Measurements from ENCODE around the gene NAMPT.
"Not testable (repeated sequence)": the region's sequence is repeated elsewhere in the genome, so short reads cannot be mapped to it uniquely, and the experiment has no call there.

Gene NAMPT

DNA sequence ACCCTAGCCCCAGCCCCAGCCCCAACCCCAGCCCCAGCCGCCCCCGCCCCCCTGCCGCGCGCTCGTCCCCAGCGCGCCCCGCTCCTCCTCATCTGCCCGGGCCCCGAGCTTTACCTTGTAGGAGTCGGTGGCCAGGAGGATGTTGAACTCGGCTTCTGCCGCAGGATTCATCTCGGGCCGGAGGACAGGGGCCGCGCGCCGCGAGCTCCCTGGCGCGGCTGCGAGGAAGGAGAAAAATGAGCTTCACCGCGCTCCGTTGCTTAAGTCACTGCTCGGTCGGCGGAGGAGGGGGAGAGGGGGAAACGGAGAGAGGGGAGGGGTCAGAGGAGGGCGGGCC is at the start of gene NAMPT:
TSS of gene NAMPT (minus strand) at position 270 of the 337 bp plus-strand sequence. CDS start at position 171, 99 bp downstream.
- Mint-ChIP-seq H3K9me3 (peaks cover 7% of the 10 kb centered on the region), H3K4me1 (ENCODE audit: low read depth) (peaks cover 58% of the 10 kb centered on the region), H3K4me3 (peak within 1 kb of the TSS; percentile 97), H3K36me3 (ENCODE audit: low read depth) (peaks cover 49% of the 10 kb centered on the region), H3K27me3 (no peaks in the 10 kb centered on the region), H3K27ac (peak within 1 kb of the TSS; percentile 100)

GRCh38 chr7:106332201-106332600 is 47.4 kb upstream of the NAMPT start:
- Mint-ChIP-seq H3K4me1 (ENCODE audit: low read depth) (peaks cover 26% of the 10 kb centered on the region), H3K27ac (no peak overlapping the region), H3K9me3 (no peaks in the 10 kb centered on the region), H3K27me3 (peaks cover 33% of the 10 kb centered on the region), H3K36me3 (ENCODE audit: low read depth) (peaks cover 4% of the 10 kb centered on the region), H3K4me3 (no peak overlapping the region)

- Mint-ChIP-seq H3K4me1 (ENCODE audit: low read depth) (peaks cover 26% of the 10 kb centered on the region), H3K36me3 (ENCODE audit: low read depth) (no peaks in the 10 kb centered on the region), H3K9me3 (no peaks in the 10 kb centered on the region), H3K4me3 (no peak overlapping the region), H3K27me3 (peaks cover 35% of the 10 kb centered on the region), H3K27ac (no peak overlapping the region)
These were observed 46.8 kb upstream of the NAMPT start for GRCh38 chr7:106331441-106332175.

- peaks cover 26% of the 10 kb centered on the region for H3K4me1 Mint-ChIP-seq (ENCODE audit: low read depth)
- peak overlapping the region; percentile 68 for H3K27ac Mint-ChIP-seq
These were observed 45.4 kb upstream of the NAMPT start for GRCh38 chr7:106329971-106330733.

GRCh38 chr7:106329408-106329807 is 44.6 kb upstream of the NAMPT start:
- Mint-ChIP-seq H3K4me3 (no peak overlapping the region), H3K27ac (peak overlapping the region; percentile 68), H3K36me3 (ENCODE audit: low read depth) (no peaks in the 10 kb centered on the region), H3K27me3 (peaks cover 21% of the 10 kb centered on the region), H3K4me1 (ENCODE audit: low read depth) (peaks cover 26% of the 10 kb centered on the region), H3K9me3 (no peaks in the 10 kb centered on the region)

More at GRCh38 chr7:106329971-106330733, 45.4 kb upstream of the NAMPT start:
- peaks cover 27% of the 10 kb centered on the region for H3K27me3 Mint-ChIP-seq
- H3K9me3 Mint-ChIP-seq = no peaks in the 10 kb centered on the region
- H3K4me3 Mint-ChIP-seq = peak overlapping the region; percentile 56
- no peaks in the 10 kb centered on the region for H3K36me3 Mint-ChIP-seq (ENCODE audit: low read depth)

DNA sequence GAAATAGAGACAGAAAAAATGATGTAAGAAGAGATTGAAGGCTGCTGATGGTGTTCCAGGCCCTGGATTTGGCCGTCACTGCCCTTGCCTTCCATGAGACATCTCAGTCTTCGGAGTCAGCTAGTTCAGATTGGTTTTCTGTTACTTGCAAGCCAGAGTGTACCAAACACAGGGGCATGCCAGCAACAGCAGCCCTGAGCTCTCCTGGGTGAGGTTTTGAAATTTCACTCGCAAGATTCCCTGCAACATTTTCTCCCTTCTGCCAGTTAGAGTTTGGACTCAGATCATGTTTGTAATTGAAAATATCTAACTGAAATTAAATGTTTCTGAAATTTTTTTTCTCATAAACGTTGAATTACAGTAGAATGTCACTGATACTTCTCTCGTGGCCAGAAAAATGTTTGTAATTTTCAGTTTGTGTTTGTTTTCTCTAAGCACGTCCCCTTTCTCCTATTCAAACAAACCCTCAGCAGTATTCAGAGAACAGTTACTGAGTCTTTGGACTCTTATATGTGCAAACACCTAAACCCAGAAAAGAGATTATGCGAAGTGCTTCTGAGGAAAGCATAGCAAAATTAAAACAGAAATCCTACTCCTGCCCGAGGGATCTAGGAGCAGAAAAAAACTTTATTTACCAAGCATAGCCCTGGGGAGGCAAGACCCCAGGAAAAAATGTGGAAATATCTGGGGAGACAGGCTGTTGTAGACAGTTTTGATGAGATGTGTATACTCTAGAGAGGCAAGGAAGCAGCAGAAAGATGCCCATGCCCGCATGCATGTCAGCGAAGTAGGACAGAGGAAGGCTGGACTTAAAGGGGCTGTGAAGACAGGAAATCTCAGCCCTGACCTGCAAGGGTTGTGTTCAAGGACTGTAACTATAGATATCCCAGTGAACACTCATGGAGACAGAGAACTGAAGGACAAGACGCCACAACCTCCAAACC is 43.0 kb upstream of the NAMPT start:
- Mint-ChIP-seq H3K4me1 (ENCODE audit: low read depth) (peaks cover 26% of the 10 kb centered on the region), H3K9me3 (no peaks in the 10 kb centered on the region), H3K27ac (no peak overlapping the region), H3K4me3 (no peak overlapping the region), H3K27me3 (peaks cover 18% of the 10 kb centered on the region), H3K36me3 (ENCODE audit: low read depth) (no peaks in the 10 kb centered on the region)

DNA sequence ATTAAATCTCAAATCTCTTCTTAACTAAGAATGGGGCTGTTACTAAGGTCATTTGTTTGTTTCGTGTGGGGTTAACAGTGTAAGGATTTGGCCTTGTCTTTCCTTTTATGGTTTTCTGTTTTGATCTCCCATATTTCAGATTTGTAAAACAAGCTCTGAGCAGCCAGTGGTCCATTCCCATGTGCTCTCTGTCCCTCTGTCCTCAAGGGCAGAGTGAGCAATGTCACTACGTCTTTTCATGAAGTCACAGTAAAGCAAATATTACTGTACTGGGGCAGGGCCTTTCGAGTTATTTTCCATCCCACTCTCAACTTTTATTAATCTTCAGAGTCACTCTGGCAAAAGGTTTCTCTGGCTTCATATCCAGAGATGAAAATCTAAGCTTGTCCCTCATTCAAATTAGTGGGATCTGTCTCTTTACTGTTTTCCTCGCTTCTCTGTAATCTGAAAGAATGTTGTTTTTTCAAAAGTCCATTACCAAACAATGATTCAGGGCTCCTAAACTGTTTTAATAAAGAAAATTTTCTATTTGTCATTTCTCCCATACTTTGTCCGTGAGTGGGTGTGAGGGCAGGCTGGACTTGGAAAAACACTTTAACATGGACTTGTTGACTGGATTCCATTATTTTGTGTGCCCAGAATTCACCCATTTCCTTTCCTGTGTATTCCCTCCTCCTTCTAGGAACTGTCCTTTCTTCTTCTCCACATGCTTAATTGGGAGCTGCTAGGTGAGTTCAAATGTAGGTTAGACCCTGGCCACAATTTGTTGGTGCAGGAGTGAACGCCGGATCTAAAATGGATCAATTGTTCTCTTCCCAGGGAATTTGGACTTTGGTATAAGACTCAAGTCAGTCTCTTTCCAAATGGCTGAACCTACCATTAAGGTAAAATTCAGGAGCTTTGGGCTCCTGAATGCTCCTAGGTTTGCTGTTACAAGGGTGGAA is 42.1 kb upstream of the NAMPT start:
- H3K4me3 Mint-ChIP-seq = no peak overlapping the region
- H3K4me1 Mint-ChIP-seq (ENCODE audit: low read depth) = peaks cover 26% of the 10 kb centered on the region
- H3K27me3 Mint-ChIP-seq = peaks cover 25% of the 10 kb centered on the region
- H3K9me3 Mint-ChIP-seq = no peaks in the 10 kb centered on the region
- H3K27ac Mint-ChIP-seq = no peak overlapping the region
- no peaks in the 10 kb centered on the region for H3K36me3 Mint-ChIP-seq (ENCODE audit: low read depth)

GRCh38 chr7:106324509-106324908 is 39.7 kb upstream of the NAMPT start:
- not testable (repeated sequence) for H3K4me1 Mint-ChIP-seq (ENCODE audit: low read depth); H3K9me3 Mint-ChIP-seq; H3K4me3 Mint-ChIP-seq; H3K36me3 Mint-ChIP-seq (ENCODE audit: low read depth); H3K27ac Mint-ChIP-seq
- H3K27me3 Mint-ChIP-seq = peaks cover 40% of the 10 kb centered on the region

GRCh38 chr7:106320254-106320770 is 35.5 kb upstream of the NAMPT start:
- H3K27ac Mint-ChIP-seq; H3K36me3 Mint-ChIP-seq (ENCODE audit: low read depth); H3K9me3 Mint-ChIP-seq; H3K4me1 Mint-ChIP-seq (ENCODE audit: low read depth); H3K4me3 Mint-ChIP-seq: not testable (repeated sequence)
- H3K27me3 Mint-ChIP-seq = peaks cover 53% of the 10 kb centered on the region

GRCh38 chr7:106318482-106318881 is 33.7 kb upstream of the NAMPT start:
- H3K27me3 Mint-ChIP-seq = peaks cover 55% of the 10 kb centered on the region
- no peak overlapping the region for H3K4me3 Mint-ChIP-seq
- peaks cover 3% of the 10 kb centered on the region for H3K9me3 Mint-ChIP-seq
- H3K4me1 Mint-ChIP-seq (ENCODE audit: low read depth) = peaks cover 9% of the 10 kb centered on the region
- H3K36me3 Mint-ChIP-seq (ENCODE audit: low read depth) = peaks cover 4% of the 10 kb centered on the region
- no peak overlapping the region for H3K27ac Mint-ChIP-seq

GRCh38 chr7:106317971-106318370 is 33.2 kb upstream of the NAMPT start:
- peaks cover 3% of the 10 kb centered on the region for H3K9me3 Mint-ChIP-seq
- no peak overlapping the region for H3K27ac Mint-ChIP-seq

GRCh38 chr7:106316947-106317346 is 32.2 kb upstream of the NAMPT start:
- H3K4me1 Mint-ChIP-seq (ENCODE audit: low read depth) = peaks cover 17% of the 10 kb centered on the region
- peaks cover 49% of the 10 kb centered on the region for H3K27me3 Mint-ChIP-seq
- peaks cover 3% of the 10 kb centered on the region for H3K9me3 Mint-ChIP-seq
- H3K4me3 Mint-ChIP-seq = no peak overlapping the region
- no peak overlapping the region for H3K27ac Mint-ChIP-seq
- H3K36me3 Mint-ChIP-seq (ENCODE audit: low read depth) = peaks cover 4% of the 10 kb centered on the region

More at GRCh38 chr7:106317971-106318370, 33.2 kb upstream of the NAMPT start:
- Mint-ChIP-seq H3K4me3 (no peak overlapping the region), H3K36me3 (ENCODE audit: low read depth) (peaks cover 4% of the 10 kb centered on the region), H3K27me3 (peaks cover 55% of the 10 kb centered on the region), H3K4me1 (ENCODE audit: low read depth) (peaks cover 14% of the 10 kb centered on the region)

GRCh38 chr7:106314875-106315274 is 30.1 kb upstream of the NAMPT start:
- Mint-ChIP-seq H3K4me1 (ENCODE audit: low read depth) (peaks cover 17% of the 10 kb centered on the region), H3K27ac (no peak overlapping the region), H3K4me3 (no peak overlapping the region), H3K36me3 (ENCODE audit: low read depth) (peaks cover 4% of the 10 kb centered on the region), H3K27me3 (peaks cover 34% of the 10 kb centered on the region), H3K9me3 (peaks cover 3% of the 10 kb centered on the region)

DNA sequence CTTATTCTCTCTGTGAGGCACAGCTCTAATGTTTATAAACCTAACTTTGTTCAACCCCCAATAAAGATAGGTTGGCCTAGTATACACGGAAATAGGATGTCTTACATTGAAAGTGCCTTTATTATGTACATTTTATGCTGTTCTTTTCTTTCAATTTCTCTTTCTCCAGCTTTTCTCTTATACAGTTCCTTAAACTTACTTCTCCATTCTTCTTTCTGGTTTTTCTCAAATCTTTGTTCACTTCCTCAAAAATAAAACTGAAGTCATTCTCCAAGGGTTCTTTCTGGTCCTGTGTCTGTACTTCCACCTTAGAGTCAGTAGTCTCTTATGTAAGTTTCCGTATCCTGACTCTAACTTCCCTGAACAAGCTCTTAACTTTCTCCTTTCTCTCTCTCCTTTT is 29.2 kb upstream of the NAMPT start:
- peaks cover 23% of the 10 kb centered on the region for H3K4me1 Mint-ChIP-seq (ENCODE audit: low read depth)
- H3K27me3 Mint-ChIP-seq = peaks cover 32% of the 10 kb centered on the region
- peak overlapping the region; percentile 1 for H3K4me3 Mint-ChIP-seq
- H3K36me3 Mint-ChIP-seq (ENCODE audit: low read depth) = peaks cover 4% of the 10 kb centered on the region
- H3K9me3 Mint-ChIP-seq = peaks cover 3% of the 10 kb centered on the region
- H3K27ac Mint-ChIP-seq = peak overlapping the region; percentile 28

Data from stimulated activated naive CD8-positive, alpha-beta T cell treated with anti-CD3 and anti-CD28 coated beads, Interleukin-15, Interleukin-2, amounts not matched to agents 100 ng/mL and 50 ng/mL, for 24 hours (primary cell).